IMR-90 (cell line): ENCODE data around the gene AASS. TPM values are rescaled to one million over a fixed set of nuclear protein-coding genes. Genes with fewer than 3 reads are reported as not detected.

ENCODE experiments used
- ATAC-seq: fragments of 200-7000 bp; cut with Tn5 transposase; 2 replicates; pipeline ENCODE4 v1.9.1; 2020; ENCODE audit warnings: low read depth, mild to moderate bottlenecking, moderate library complexity
- BruUV-seq: library from RNA; stranded (reverse); fragments of 400-500 nt; replicated peaks from 2 replicates; lab custom pipeline; 2021; lab: Mats Ljungman, UMichigan
- CTCF ChIA-PET: fragments of 300-600 bp; formaldehyde crosslinking; extraction: SDS; loops from one replicate; lab custom pipeline; 2021; ENCODE audit warnings: antibody characterized with exemption; lab: Yijun Ruan, JAX
- POLR2A ChIA-PET: fragments of 300-600 bp; sonication (Branson Sonifier 250); formaldehyde crosslinking; loops from one replicate; lab custom pipeline; 2022; ENCODE audit warnings: antibody characterized with exemption; ENCODE audit not compliant: unreplicated experiment; lab: Charles Lee
- DNase-seq: peaks from one replicate; pipeline ENCODE4 v3.0.0; 2013
- H2AFZ ChIP-seq: replicated peaks from 2 replicates; pipeline ENCODE3; 2013; ENCODE audit warnings: low read length, mild to moderate bottlenecking; ENCODE audit not compliant: poor library complexity
- H2AK5ac ChIP-seq: 2 replicates; pipeline ENCODE4 v1.6.1; 2013; ENCODE audit warnings: low read depth, low read length, inconsistent platforms
- H2AK9ac ChIP-seq: replicated peaks from 2 replicates; pipeline ENCODE3; 2013; ENCODE audit warnings: mild to moderate bottlenecking, low read depth, low read length, moderate library complexity; ENCODE audit not compliant: poor library complexity
- H2BK120ac ChIP-seq: 2 replicates; pipeline ENCODE4 v1.6.1; 2013; ENCODE audit warnings: low read depth, low read length, inconsistent platforms
- H2BK15ac ChIP-seq: 3 replicates; pipeline ENCODE4 v1.6.1; 2013; ENCODE audit warnings: low read depth, low read length, inconsistent platforms
- H2BK20ac ChIP-seq: 2 replicates; pipeline ENCODE4 v1.6.1; 2013; ENCODE audit warnings: low read depth, mild to moderate bottlenecking, inconsistent platforms, low read length, moderate library complexity
- H2BK5ac ChIP-seq: 2 replicates; pipeline ENCODE4 v1.6.1; 2013; ENCODE audit warnings: mild to moderate bottlenecking, low read depth, low read length, inconsistent platforms; ENCODE audit not compliant: poor library complexity, severe bottlenecking
- H3K14ac ChIP-seq: replicated peaks from 2 replicates; pipeline ENCODE4 v1.6.1; 2013; ENCODE audit warnings: low read depth, low read length, inconsistent platforms
- H3K18ac ChIP-seq: 2 replicates; pipeline ENCODE4 v1.6.1; 2013; ENCODE audit warnings: low read depth, low read length, control low read depth
- H3K23ac ChIP-seq: 2 replicates; pipeline ENCODE4 v1.6.1; 2013; ENCODE audit warnings: low read depth, low read length, inconsistent platforms
- H3K27ac ChIP-seq: 2 replicates; pipeline ENCODE4 v1.5.1; 2013; ENCODE audit warnings: mild to moderate bottlenecking, control low read depth, low read length; ENCODE audit not compliant: insufficient read depth
- H3K27me3 ChIP-seq: 2 replicates; pipeline ENCODE4 v1.6.1; 2013; ENCODE audit warnings: low read length; ENCODE audit not compliant: control insufficient read depth, insufficient read depth
- H3K36me3 ChIP-seq: 2 replicates; pipeline ENCODE4 v1.6.1; 2013; ENCODE audit warnings: low read length, mixed read lengths; ENCODE audit not compliant: control insufficient read depth, insufficient read depth
- H3K4ac ChIP-seq: 2 replicates; pipeline ENCODE4 v1.6.1; 2013; ENCODE audit warnings: low read depth, low read length, inconsistent platforms
- H3K4me1 ChIP-seq: 2 replicates; pipeline ENCODE4 v1.6.1; 2013; ENCODE audit warnings: low read length, mixed read lengths; ENCODE audit not compliant: control insufficient read depth, insufficient read depth
- H3K4me2 ChIP-seq: 2 replicates; pipeline ENCODE4 v1.6.1; 2013; ENCODE audit warnings: low read depth, mild to moderate bottlenecking, control low read depth, low read length, moderate library complexity
- H3K4me3 ChIP-seq: 2 replicates; pipeline ENCODE4 v1.5.1; 2013; ENCODE audit warnings: low read depth, mild to moderate bottlenecking, control low read depth, low read length, moderate library complexity; ENCODE audit not compliant: insufficient read depth
- H3K56ac ChIP-seq: 2 replicates; pipeline ENCODE4 v1.6.1; 2013; ENCODE audit warnings: low read length, inconsistent platforms; ENCODE audit not compliant: insufficient read depth; ENCODE audit errors: extremely low read depth
- H3K79me1 ChIP-seq, 2 experiments: 2 replicates each; pipeline ENCODE4 v1.6.1; 2013; ENCODE audit warnings: low read length in 2 of 2, inconsistent platforms in 1 of 2, low read depth in 1 of 2
- H3K9ac ChIP-seq: 2 replicates; pipeline ENCODE4 v1.6.1; 2013; ENCODE audit warnings: low read depth, low read length, control low read depth
- H3K9me1 ChIP-seq: 2 replicates; pipeline ENCODE4 v1.6.1; 2013; ENCODE audit warnings: low read length, inconsistent platforms; ENCODE audit not compliant: insufficient read depth
- H3K9me3 ChIP-seq: 2 replicates; pipeline ENCODE4 v1.6.1; 2013; ENCODE audit warnings: low read length; ENCODE audit not compliant: control insufficient read depth, insufficient read depth
- H4K20me1 ChIP-seq: 2 replicates; pipeline ENCODE4 v1.6.1; 2013; ENCODE audit warnings: low read length, inconsistent platforms; ENCODE audit not compliant: insufficient read depth
- H4K5ac ChIP-seq: 2 replicates; pipeline ENCODE4 v1.6.1; 2013; ENCODE audit warnings: mild to moderate bottlenecking, low read depth, low read length, control low read depth
- H4K8ac ChIP-seq, 2 experiments: 2 replicates each; pipeline ENCODE4 v1.6.1; 2013; ENCODE audit warnings: low read depth in 2 of 2, low read length in 2 of 2, control low read depth in 1 of 2, inconsistent platforms in 1 of 2
- H4K91ac ChIP-seq: 2 replicates; pipeline ENCODE4 v1.6.1; 2013; ENCODE audit warnings: low read depth, low read length, inconsistent platforms; ENCODE audit not compliant: insufficient read depth
- BHLHE40 ChIP-seq: fragments of 150-350 bp; IDR thresholded peaks from 2 replicates; pipeline ENCODE4 v1.6.1; 2016; ENCODE audit warnings: mild to moderate bottlenecking, low read depth, low read length
- CEBPB ChIP-seq: IDR thresholded peaks from 2 replicates; pipeline ENCODE4 v1.6.1; 2012; ENCODE audit warnings: low read depth, low read length, improper control_type of control experiment
- CHD1 ChIP-seq: IDR thresholded peaks from 2 replicates; pipeline ENCODE4 v1.6.1; 2012; ENCODE audit warnings: low read depth, low read length, improper control_type of control experiment
- FOS ChIP-seq: fragments of 150-350 bp; IDR thresholded peaks from 2 replicates; pipeline ENCODE4 v1.6.1; 2016; ENCODE audit warnings: low read depth, low read length
- MAFK ChIP-seq: IDR thresholded peaks from 2 replicates; pipeline ENCODE4 v1.6.1; 2012; ENCODE audit warnings: low read depth, low read length, improper control_type of control experiment
- MAZ ChIP-seq: IDR thresholded peaks from 2 replicates; pipeline ENCODE4 v1.6.1; 2012; ENCODE audit warnings: low read depth, mild to moderate bottlenecking, low read length, improper control_type of control experiment, moderate library complexity, borderline replicate concordance
- MXI1 ChIP-seq: IDR thresholded peaks from 2 replicates; pipeline ENCODE4 v1.6.1; 2012; ENCODE audit warnings: low read depth, mild to moderate bottlenecking, low read length, moderate library complexity, borderline replicate concordance
- NFE2L2 ChIP-seq: fragments of 150-350 bp; IDR thresholded peaks from 2 replicates; pipeline ENCODE4 v1.6.1; 2016; ENCODE audit warnings: low read depth, mild to moderate bottlenecking, low read length
- POLR2A ChIP-seq: IDR thresholded peaks from 2 replicates; pipeline ENCODE4 v1.6.1; 2012; ENCODE audit warnings: mild to moderate bottlenecking, low read depth, low read length
- RAD21 ChIP-seq: IDR thresholded peaks from 2 replicates; pipeline ENCODE4 v1.6.1; 2012; ENCODE audit warnings: low read length, improper control_type of control experiment
- RCOR1 ChIP-seq: IDR thresholded peaks from 2 replicates; pipeline ENCODE4 v1.6.1; 2012; ENCODE audit warnings: mild to moderate bottlenecking, low read length, improper control_type of control experiment; ENCODE audit not compliant: insufficient replicate concordance
- RFX5 ChIP-seq: IDR thresholded peaks from 2 replicates; pipeline ENCODE4 v1.8.0; 2012; ENCODE audit warnings: low read depth, mild to moderate bottlenecking, low read length, moderate library complexity
- SMC3 ChIP-seq: fragments of 150-350 bp; IDR thresholded peaks from 2 replicates; pipeline ENCODE4 v1.6.1; 2016; ENCODE audit warnings: low read depth, mild to moderate bottlenecking, antibody characterized with exemption, low read length, moderate library complexity
- WGBS, 2 experiments: methylation state at CpG; one replicate each; pipeline versions ENCODE4 v1.1.5 to v1.1.7; 2013; ENCODE audit warnings: missing lambda C conversion rate in 2 of 2; ENCODE audit not compliant: insufficient read length in 1 of 2; ENCODE audit errors: extremely low coverage in 2 of 2; 5-methylcytosine and 5-hydroxymethylcytosine counted together
- dilution Hi-C: fragments of 300-500 bp; cut with HindIII; formaldehyde crosslinking; loops from one replicate; pipeline ENCODE4 v1.14.3; 2018; ENCODE audit warnings: low sequenced_read_pairs; ENCODE audit not compliant: unreplicated experiment
- in situ Hi-C: fragments of 300-500 bp; cut with MboI; formaldehyde crosslinking; loops from 3 replicates; pipeline ENCODE4 v1.14.3; 2019; ENCODE audit warnings: low sequenced_read_pairs, inconsistent platforms, mixed read lengths
- intact Hi-C: fragments of 100-400 bp; cut with micrococcal nuclease; formaldehyde crosslinking; loops from 2 replicates; pipeline ENCODE4 v1.10.0; 2022
- polyA plus RNA-seq, 3 experiments: library from polyadenylated mRNA; depleted of rRNA; stranded (reverse); fragments of >200 nt; gene quantifications; 2 replicates each; pipeline ENCODE4 v1.2.3, GENCODE V29; 2012; ENCODE audit warnings: low replicate concordance in 1 of 3
- total RNA-seq: library from RNA; depleted of rRNA; stranded (reverse); fragments of >200 nt; gene quantifications from 2 replicates; pipeline ENCODE4 v1.2.3, GENCODE V29; 2012
- TF ChIP-seq, protein P1 (sequence below): fragments of 150-350 bp; IDR thresholded peaks from 2 replicates; pipeline ENCODE4 v1.6.1; 2017; ENCODE audit warnings: mild to moderate bottlenecking, antibody characterized with exemption, low read length, low read depth
- TF ChIP-seq, protein P2 (sequence below): fragments of 150-350 bp; IDR thresholded peaks from 2 replicates; pipeline ENCODE4 v1.6.1; 2016; ENCODE audit warnings: low read depth, mild to moderate bottlenecking, low read length, moderate library complexity, borderline replicate concordance
- TF ChIP-seq, protein P3 (sequence below): conservative IDR thresholded peaks from 2 replicates; pipeline ENCODE4 v1.5.1; 2012; ENCODE audit warnings: mild to moderate bottlenecking, low read depth, low read length, improper control_type of control experiment

Gene AASS
- total and polyA plus RNA-seq, 2 of the 4 experiments (the other 2 are of a cell fraction) = 6.1 to 12.9 TPM

- Histone ChIP-seq H3K9me1 (no peaks in the 10 kb centered on the region), H3K4me2 (no peak overlapping the region), H2BK5ac (no peak overlapping the region), H3K4ac (no peak overlapping the region), H3K23ac (no peak overlapping the region), H4K91ac (no peak overlapping the region), H2BK20ac (no peak overlapping the region), H3K18ac (no peak overlapping the region), H3K27ac (no peak overlapping the region), H3K14ac (no peak overlapping the region), H3K4me3 (no peak overlapping the region), H2BK120ac (no peak overlapping the region), H4K5ac (no peak overlapping the region), H3K56ac (no peak overlapping the region), H3K36me3 (no peaks in the 10 kb centered on the region), H2AFZ (no peak overlapping the region), H3K4me1 (no peaks in the 10 kb centered on the region), H3K27me3 (no peaks in the 10 kb centered on the region), H4K20me1 (no peaks in the 10 kb centered on the region), H3K9ac (no peak overlapping the region), H2AK9ac (no peak overlapping the region), H3K79me1 (no peaks in the 10 kb centered on the region), H3K9me3 (no peaks in the 10 kb centered on the region), H2AK5ac (no peak overlapping the region), H2BK15ac (no peak overlapping the region), H4K8ac (no peak overlapping the region)
- ChIA-PET POLR2A (no interaction called here), CTCF (no interaction called here)
- ATAC-seq (no peak), DNase-seq (no peak)
- no CpG with 5 or more reads among the region's 1 CpG for WGBS, 2 experiments
- dilution Hi-C loops (no loop called here), intact Hi-C loops (no loop called here), in situ Hi-C loops (no loop called here)
- TF ChIP-seq, protein P1, sequence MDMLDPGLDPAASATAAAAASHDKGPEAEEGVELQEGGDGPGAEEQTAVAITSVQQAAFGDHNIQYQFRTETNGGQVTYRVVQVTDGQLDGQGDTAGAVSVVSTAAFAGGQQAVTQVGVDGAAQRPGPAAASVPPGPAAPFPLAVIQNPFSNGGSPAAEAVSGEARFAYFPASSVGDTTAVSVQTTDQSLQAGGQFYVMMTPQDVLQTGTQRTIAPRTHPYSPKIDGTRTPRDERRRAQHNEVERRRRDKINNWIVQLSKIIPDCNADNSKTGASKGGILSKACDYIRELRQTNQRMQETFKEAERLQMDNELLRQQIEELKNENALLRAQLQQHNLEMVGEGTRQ = no peak
- TF ChIP-seq MAZ (no peak), POLR2A (no peak), MAFK (no peak), RAD21 (no peak), CHD1 (no peak), NFE2L2 (no peak), RCOR1 (no peak), CEBPB (no peak), MXI1 (no peak), FOS (no peak), SMC3 (no peak), BHLHE40 (no peak), RFX5 (no peak)
- TF ChIP-seq, protein P2, sequence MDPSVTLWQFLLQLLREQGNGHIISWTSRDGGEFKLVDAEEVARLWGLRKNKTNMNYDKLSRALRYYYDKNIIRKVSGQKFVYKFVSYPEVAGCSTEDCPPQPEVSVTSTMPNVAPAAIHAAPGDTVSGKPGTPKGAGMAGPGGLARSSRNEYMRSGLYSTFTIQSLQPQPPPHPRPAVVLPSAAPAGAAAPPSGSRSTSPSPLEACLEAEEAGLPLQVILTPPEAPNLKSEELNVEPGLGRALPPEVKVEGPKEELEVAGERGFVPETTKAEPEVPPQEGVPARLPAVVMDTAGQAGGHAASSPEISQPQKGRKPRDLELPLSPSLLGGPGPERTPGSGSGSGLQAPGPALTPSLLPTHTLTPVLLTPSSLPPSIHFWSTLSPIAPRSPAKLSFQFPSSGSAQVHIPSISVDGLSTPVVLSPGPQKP = no peak
- TF ChIP-seq, protein P3, sequence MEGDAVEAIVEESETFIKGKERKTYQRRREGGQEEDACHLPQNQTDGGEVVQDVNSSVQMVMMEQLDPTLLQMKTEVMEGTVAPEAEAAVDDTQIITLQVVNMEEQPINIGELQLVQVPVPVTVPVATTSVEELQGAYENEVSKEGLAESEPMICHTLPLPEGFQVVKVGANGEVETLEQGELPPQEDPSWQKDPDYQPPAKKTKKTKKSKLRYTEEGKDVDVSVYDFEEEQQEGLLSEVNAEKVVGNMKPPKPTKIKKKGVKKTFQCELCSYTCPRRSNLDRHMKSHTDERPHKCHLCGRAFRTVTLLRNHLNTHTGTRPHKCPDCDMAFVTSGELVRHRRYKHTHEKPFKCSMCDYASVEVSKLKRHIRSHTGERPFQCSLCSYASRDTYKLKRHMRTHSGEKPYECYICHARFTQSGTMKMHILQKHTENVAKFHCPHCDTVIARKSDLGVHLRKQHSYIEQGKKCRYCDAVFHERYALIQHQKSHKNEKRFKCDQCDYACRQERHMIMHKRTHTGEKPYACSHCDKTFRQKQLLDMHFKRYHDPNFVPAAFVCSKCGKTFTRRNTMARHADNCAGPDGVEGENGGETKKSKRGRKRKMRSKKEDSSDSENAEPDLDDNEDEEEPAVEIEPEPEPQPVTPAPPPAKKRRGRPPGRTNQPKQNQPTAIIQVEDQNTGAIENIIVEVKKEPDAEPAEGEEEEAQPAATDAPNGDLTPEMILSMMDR = no peak
- no TSS peak for BruUV-seq
Measured at GRCh38 chr7:122070062-122070461, 74.0 kb downstream of the AASS start.
